ENCODE data around the gene TXNDC11.

Gene TXNDC11

DNA sequence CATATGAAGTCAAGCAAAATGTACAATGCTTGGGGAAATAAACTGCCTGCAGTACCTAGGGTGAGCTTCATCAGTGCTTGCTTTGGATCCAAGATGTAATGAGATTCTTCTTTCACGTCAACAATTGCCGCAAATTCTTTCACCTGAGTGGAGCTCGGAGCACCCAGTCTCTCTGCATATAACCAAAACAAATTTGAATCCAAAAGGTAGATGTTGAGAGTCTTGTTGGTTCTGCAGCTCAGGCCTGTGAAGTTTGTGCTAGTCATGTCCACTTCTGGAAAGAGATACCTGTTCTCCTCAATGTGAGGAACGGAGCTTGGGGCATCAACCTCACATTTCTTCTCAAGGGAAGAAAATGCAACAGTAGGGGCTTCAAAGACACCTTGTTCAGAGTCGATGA, 51.4 kb downstream of the TXNDC11 start:
- peaks cover 30% of the 10 kb centered on the region for H3K4me1 Mint-ChIP-seq
- H3K27me3 Mint-ChIP-seq: no peaks in the 10 kb centered on the region
- peaks cover 55% of the 10 kb centered on the region for H3K36me3 Mint-ChIP-seq (ENCODE audit: insufficient read depth)
- DNase-seq (ENCODE audit: low spot score in 2 of 2): no peak
- H3K4me3 Mint-ChIP-seq: no peak overlapping the region
- ATAC-seq (replicated peaks; ENCODE audit: extremely low read depth, poor library complexity, severe bottlenecking): no peak
- no peaks in the 10 kb centered on the region for H3K9me3 Mint-ChIP-seq
- H3K27ac Mint-ChIP-seq (ENCODE audit: low read depth): peak overlapping the region; percentile 56

- H3K27ac Mint-ChIP-seq (ENCODE audit: low read depth): no peak overlapping the region
- DNase-seq (ENCODE audit: low spot score in 2 of 2): no peak
- ATAC-seq (replicated peaks; ENCODE audit: extremely low read depth, poor library complexity, severe bottlenecking): no peak
- peaks cover 32% of the 10 kb centered on the region for H3K4me1 Mint-ChIP-seq
- no peaks in the 10 kb centered on the region for H3K9me3 Mint-ChIP-seq
- H3K27me3 Mint-ChIP-seq: no peaks in the 10 kb centered on the region
- H3K36me3 Mint-ChIP-seq (ENCODE audit: insufficient read depth): peaks cover 56% of the 10 kb centered on the region
- no peak overlapping the region for H3K4me3 Mint-ChIP-seq
Measured at GRCh38 chr16:11689031-11689840, 53.4 kb downstream of the TXNDC11 start.

DNA sequence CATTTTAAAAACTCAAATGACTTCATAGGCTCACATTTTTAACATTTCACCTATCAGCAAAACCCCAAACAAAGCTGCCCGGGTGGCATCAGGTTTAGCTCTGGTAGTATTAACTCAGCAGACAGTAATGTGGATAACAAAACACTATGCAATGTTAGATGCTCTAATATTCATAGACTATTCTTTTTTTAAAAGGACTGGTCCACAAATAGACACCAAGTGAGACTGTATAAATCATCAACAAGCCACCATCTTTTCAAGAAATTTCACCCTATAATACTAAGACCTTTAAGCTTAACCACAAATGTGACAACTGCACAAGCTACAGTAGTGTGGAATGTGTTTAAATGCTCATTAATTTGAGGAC, 54.2 kb downstream of the TXNDC11 start:
- no peak for ATAC-seq (replicated peaks; ENCODE audit: extremely low read depth, poor library complexity, severe bottlenecking)
- no peak for DNase-seq (ENCODE audit: low spot score in 2 of 2)
- Mint-ChIP-seq H3K4me3 (no peak overlapping the region), H3K9me3 (no peaks in the 10 kb centered on the region), H3K4me1 (peaks cover 32% of the 10 kb centered on the region), H3K27me3 (no peaks in the 10 kb centered on the region), H3K36me3 (ENCODE audit: insufficient read depth) (peaks cover 60% of the 10 kb centered on the region), H3K27ac (ENCODE audit: low read depth) (no peak overlapping the region)

DNA sequence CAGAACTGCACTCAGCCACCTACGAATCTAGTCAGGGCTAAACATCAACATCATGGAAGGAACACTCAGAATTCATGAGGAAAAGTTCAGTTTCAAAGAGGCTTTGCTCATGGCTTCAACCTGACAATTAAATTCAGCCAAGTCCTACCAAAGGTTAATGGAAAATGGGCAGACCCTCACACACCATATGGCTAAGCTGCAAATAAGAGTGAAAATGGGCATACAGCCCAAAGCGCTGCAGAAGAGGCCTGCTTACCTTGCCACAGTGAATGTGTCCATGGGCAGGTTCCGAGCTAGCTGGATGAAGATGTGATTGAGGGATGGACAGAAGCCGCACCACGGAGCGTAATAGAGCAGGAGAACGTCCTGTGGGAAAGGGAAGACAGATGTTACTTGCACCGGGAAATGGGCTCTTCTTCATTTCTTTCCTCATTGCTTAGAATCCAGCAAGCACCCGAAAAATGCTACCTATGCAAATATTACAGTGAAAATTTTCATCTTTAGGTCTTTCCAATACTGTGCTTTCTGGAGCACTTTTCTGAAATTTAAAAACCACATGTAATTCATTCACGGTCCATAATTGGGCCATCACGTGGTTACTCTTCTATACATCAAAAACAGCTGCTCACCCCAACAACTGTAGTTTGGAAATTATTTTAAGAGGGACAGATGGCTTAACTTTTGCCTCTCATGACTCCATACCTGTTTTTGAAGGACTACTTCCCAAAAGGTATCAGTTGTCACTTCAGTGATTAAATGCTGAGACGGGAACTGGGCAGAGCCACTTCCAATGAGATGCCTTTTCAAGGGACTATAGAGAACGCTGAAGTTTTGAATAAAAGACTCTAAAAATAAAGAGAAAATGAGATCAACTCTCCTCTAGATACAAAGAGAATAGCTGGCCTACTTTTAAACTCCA, 54.8 kb downstream of the TXNDC11 start:
- H3K4me3 Mint-ChIP-seq: no peak overlapping the region
- H3K27me3 Mint-ChIP-seq: no peaks in the 10 kb centered on the region
- ATAC-seq (replicated peaks; ENCODE audit: extremely low read depth, poor library complexity, severe bottlenecking) (no peak), DNase-seq (ENCODE audit: low spot score in 2 of 2) (no peak)
- peak overlapping the region; percentile 50 for H3K27ac Mint-ChIP-seq (ENCODE audit: low read depth)
- peaks cover 62% of the 10 kb centered on the region for H3K36me3 Mint-ChIP-seq (ENCODE audit: insufficient read depth)
- H3K9me3 Mint-ChIP-seq: no peaks in the 10 kb centered on the region
- H3K4me1 Mint-ChIP-seq: peaks cover 29% of the 10 kb centered on the region

GRCh38 chr16:11686713-11687380, 55.8 kb downstream of the TXNDC11 start:
- Mint-ChIP-seq H3K27me3 (no peaks in the 10 kb centered on the region), H3K36me3 (ENCODE audit: insufficient read depth) (peaks cover 65% of the 10 kb centered on the region), H3K27ac (ENCODE audit: low read depth) (no peak overlapping the region), H3K4me3 (no peak overlapping the region), H3K4me1 (peaks cover 30% of the 10 kb centered on the region), H3K9me3 (no peaks in the 10 kb centered on the region)
- no peak for DNase-seq (ENCODE audit: low spot score in 2 of 2)
- no peak for ATAC-seq (replicated peaks; ENCODE audit: extremely low read depth, poor library complexity, severe bottlenecking)

- H3K36me3 Mint-ChIP-seq (ENCODE audit: insufficient read depth): peaks cover 57% of the 10 kb centered on the region
- no peaks in the 10 kb centered on the region for H3K9me3 Mint-ChIP-seq
- no peak overlapping the region for H3K4me3 Mint-ChIP-seq
- H3K4me1 Mint-ChIP-seq: peaks cover 37% of the 10 kb centered on the region
- H3K27ac Mint-ChIP-seq (ENCODE audit: low read depth): no peak overlapping the region
- DNase-seq (ENCODE audit: low spot score in 2 of 2): no peak
- no peak for ATAC-seq (replicated peaks; ENCODE audit: extremely low read depth, poor library complexity, severe bottlenecking)
- no peaks in the 10 kb centered on the region for H3K27me3 Mint-ChIP-seq
Measured at GRCh38 chr16:11685844-11686618, 56.6 kb downstream of the TXNDC11 start.

DNA sequence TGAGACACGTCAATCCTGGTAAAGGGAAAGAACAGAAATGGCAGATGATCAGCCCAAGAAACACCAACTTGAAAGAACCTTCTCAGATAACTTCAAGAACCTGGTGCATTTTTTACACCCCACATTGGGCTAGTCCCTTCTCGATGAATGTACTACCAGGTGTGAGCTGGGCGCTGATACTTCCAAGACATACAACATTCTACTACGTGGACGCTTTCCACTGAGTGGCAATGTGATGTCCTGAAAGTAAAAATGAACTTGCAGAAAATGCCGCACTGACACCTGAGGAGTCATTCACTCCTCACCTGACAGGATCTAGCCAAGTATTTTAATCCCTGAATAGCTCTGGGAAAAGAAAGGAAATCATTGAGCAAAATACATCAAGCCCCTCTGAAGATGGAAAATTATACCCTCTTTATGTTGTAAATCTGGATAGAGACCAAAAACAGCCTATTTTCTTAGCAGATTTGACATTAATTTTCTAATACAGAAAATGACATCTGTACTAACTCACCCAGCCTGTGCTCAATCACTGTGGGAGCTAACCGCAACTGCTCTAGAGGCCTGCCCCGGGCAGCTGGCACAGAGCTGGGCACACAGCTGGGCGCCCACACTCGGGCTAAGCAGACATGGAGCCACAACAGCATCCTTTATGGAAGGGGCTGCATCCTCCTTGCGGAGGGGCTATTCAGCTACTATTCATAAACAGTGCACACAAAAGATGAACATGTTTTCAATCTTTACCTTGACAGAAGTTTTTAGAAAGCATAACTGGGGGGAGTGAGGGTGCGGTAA, 58.2 kb downstream of the TXNDC11 start:
- H3K27ac Mint-ChIP-seq (ENCODE audit: low read depth): no peak overlapping the region
- no peaks in the 10 kb centered on the region for H3K27me3 Mint-ChIP-seq
- H3K4me3 Mint-ChIP-seq: no peak overlapping the region
- ATAC-seq (replicated peaks; ENCODE audit: extremely low read depth, poor library complexity, severe bottlenecking): no peak
- peaks cover 26% of the 10 kb centered on the region for H3K4me1 Mint-ChIP-seq
- H3K36me3 Mint-ChIP-seq (ENCODE audit: insufficient read depth): peaks cover 54% of the 10 kb centered on the region
- DNase-seq (ENCODE audit: low spot score in 2 of 2): no peak
- H3K9me3 Mint-ChIP-seq: no peaks in the 10 kb centered on the region

DNA sequence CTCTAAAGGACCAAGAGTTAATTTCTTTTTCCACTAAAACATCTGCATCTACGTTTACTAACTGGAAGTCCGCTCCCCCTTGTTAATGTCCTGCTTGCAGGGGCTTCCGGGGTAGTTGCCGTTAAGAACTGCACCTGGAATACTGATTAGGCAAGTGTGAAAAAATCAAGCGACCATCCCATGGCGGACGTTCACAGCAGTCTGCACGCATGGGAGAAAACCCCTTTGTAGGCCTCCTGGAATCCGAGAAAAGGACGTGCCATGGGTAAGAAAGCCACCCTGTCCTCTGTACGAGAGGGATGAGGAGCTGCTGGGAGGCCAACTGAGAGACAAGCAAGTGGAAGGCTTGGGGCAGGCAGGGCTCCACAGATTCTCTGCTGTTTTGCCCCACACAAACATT, 59.5 kb downstream of the TXNDC11 start:
- peaks cover 27% of the 10 kb centered on the region for H3K4me1 Mint-ChIP-seq
- H3K27ac Mint-ChIP-seq (ENCODE audit: low read depth): no peak overlapping the region
- H3K36me3 Mint-ChIP-seq (ENCODE audit: insufficient read depth): peaks cover 62% of the 10 kb centered on the region

DNA sequence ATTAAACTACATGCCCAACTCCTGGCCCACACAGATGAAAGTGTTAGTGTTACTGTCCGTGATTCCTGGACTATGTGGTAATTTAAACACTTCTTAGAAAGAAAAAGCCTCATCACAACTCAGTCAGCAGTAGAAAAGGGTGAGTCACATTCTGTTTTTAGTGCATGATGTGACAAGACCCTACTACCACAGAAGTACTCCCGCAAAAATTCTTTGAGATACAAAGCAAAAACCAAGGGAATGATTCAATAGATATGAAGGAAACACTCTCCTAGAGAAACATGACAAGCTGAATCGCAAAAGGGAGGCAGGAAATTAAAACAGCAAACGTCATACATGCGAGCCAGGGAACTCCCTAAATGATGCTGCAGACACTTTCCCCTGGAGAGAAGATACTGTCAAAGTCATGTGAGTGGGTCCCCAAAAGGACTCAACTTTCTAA, 60.0 kb downstream of the TXNDC11 start:
- H3K36me3 Mint-ChIP-seq (ENCODE audit: insufficient read depth): peaks cover 61% of the 10 kb centered on the region
- no peaks in the 10 kb centered on the region for H3K9me3 Mint-ChIP-seq
- H3K27me3 Mint-ChIP-seq: no peaks in the 10 kb centered on the region
- DNase-seq (ENCODE audit: low spot score in 2 of 2) (no peak), ATAC-seq (replicated peaks; ENCODE audit: extremely low read depth, poor library complexity, severe bottlenecking) (no peak)
- no peak overlapping the region for H3K27ac Mint-ChIP-seq (ENCODE audit: low read depth)
- H3K4me3 Mint-ChIP-seq: no peak overlapping the region
- H3K4me1 Mint-ChIP-seq: peaks cover 29% of the 10 kb centered on the region

More for the DNA sequence above, 59.5 kb downstream of the TXNDC11 start:
- Mint-ChIP-seq H3K9me3 (no peaks in the 10 kb centered on the region), H3K27me3 (no peaks in the 10 kb centered on the region), H3K4me3 (no peak overlapping the region)
- ATAC-seq (replicated peaks; ENCODE audit: extremely low read depth, poor library complexity, severe bottlenecking): no peak
- no peak for DNase-seq (ENCODE audit: low spot score in 2 of 2)

DNA sequence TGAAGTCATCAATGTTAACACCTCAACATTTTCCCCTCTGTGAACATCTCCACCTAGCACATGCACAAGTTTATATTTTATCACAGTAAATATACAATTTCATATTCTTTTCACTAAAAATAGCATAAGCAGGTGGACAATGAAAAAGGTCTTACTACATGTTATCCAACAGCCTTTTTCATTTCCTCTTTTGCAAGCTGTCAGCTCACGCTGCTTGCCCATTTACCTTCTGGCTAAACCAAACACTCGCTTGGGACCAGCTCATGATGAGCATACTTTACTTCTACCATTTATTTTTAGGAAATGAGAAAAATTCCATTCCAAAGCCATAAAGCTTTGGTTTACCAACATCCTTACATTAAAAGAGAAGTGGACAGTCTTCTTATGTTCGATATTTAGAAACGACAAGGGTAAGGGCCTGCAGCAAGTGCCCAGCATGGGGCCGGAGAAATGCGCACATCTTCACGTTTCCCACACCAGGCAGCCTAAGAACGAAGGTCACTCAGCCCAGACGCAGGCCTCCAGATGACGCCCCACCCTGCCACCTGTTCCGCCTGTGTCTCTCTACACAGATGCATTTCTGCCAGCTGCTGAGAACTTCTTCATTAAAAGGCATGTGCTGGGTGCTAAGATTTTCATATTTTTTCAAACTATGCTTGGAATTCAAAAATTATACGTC, 60.5 kb downstream of the TXNDC11 start:
- H3K4me3 Mint-ChIP-seq: peak overlapping the region; percentile 26
- no peaks in the 10 kb centered on the region for H3K27me3 Mint-ChIP-seq
- H3K27ac Mint-ChIP-seq (ENCODE audit: low read depth): no peak overlapping the region
- DNase-seq (ENCODE audit: low spot score in 2 of 2) (no peak), ATAC-seq (replicated peaks; ENCODE audit: extremely low read depth, poor library complexity, severe bottlenecking) (no peak)
- peaks cover 33% of the 10 kb centered on the region for H3K4me1 Mint-ChIP-seq
- no peaks in the 10 kb centered on the region for H3K9me3 Mint-ChIP-seq
- peaks cover 60% of the 10 kb centered on the region for H3K36me3 Mint-ChIP-seq (ENCODE audit: insufficient read depth)

DNA sequence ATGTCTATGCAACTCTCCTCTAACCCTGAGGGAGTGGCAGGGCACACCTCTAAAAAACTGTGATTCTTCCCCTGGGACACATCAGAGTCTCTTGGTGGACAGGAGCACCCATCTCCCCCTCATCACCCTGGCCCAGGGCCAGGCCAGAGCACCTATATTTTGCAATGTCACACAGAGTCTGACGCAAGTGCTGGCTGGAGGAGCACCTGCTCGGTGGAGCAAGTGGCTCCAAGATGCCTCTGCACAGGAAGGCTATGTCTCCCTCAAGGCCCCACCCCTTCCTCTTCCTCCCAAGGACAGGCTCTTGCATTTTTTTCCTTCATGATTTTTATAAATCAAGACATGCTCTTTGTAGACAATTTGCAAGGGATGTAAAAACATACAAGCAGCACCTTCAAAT, 61.1 kb downstream of the TXNDC11 start:
- Mint-ChIP-seq H3K9me3 (no peaks in the 10 kb centered on the region), H3K27ac (ENCODE audit: low read depth) (no peak overlapping the region), H3K36me3 (ENCODE audit: insufficient read depth) (peaks cover 56% of the 10 kb centered on the region), H3K4me1 (peaks cover 33% of the 10 kb centered on the region), H3K4me3 (peak overlapping the region; percentile 26), H3K27me3 (no peaks in the 10 kb centered on the region)
- DNase-seq (ENCODE audit: low spot score in 2 of 2) (no peak), ATAC-seq (replicated peaks; ENCODE audit: extremely low read depth, poor library complexity, severe bottlenecking) (no peak)

All from central memory CD8-positive, alpha-beta T cell (primary cell).